ENCODE results near the gene ANKDD1A.

DNA sequence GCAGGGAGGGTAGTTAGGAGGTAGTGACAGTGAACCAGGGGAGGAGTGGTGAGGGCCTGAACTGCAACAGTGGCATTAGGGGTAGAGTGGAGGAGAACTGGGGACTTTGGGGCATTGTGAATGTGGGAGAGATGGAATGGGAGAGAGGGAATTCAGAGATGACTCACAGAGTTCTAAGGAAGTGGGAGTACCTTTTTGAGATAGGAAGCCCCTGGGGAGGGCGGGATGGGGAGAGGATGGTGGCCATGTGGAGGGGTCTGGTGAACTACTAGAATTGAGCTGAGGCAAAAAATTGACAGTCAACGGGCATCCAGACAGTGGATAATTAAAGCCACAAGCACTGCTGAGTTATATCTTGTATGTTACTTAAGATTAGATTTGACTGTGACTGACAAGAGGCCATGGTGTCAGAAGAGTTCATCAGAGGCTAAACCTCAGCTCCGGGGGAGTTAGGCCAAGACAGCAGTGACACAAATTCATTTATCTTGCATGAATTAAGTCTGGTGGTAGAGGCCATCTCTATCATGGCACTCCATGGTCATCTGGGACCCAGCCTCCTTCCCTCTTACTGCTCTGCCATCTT, 36.0 kb upstream of the ANKDD1A start:
- TF ChIP-seq, protein P1, sequence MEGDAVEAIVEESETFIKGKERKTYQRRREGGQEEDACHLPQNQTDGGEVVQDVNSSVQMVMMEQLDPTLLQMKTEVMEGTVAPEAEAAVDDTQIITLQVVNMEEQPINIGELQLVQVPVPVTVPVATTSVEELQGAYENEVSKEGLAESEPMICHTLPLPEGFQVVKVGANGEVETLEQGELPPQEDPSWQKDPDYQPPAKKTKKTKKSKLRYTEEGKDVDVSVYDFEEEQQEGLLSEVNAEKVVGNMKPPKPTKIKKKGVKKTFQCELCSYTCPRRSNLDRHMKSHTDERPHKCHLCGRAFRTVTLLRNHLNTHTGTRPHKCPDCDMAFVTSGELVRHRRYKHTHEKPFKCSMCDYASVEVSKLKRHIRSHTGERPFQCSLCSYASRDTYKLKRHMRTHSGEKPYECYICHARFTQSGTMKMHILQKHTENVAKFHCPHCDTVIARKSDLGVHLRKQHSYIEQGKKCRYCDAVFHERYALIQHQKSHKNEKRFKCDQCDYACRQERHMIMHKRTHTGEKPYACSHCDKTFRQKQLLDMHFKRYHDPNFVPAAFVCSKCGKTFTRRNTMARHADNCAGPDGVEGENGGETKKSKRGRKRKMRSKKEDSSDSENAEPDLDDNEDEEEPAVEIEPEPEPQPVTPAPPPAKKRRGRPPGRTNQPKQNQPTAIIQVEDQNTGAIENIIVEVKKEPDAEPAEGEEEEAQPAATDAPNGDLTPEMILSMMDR (IDR thresholded peaks at IDR 0.05): no peak
- no peak for TF ChIP-seq POLR2A (IDR thresholded peaks at IDR 0.05)

Measured in lower leg skin (tissue), 3 donors.